GM19397 (cell line): Measurements from ENCODE around the gene CTSK.
"Not testable (repeated sequence)": the region's sequence is repeated elsewhere in the genome, so short reads cannot be mapped to it uniquely, and the experiment has no call there.

Experiments
- ATAC-seq: cut with Tn5 transposase; IDR thresholded peaks from one replicate; pipeline ENCODE4 v1.9.1; 2021; ENCODE audit warnings: mild to moderate bottlenecking, moderate library complexity; ENCODE audit not compliant: unreplicated experiment

The CTSK gene

DNA sequence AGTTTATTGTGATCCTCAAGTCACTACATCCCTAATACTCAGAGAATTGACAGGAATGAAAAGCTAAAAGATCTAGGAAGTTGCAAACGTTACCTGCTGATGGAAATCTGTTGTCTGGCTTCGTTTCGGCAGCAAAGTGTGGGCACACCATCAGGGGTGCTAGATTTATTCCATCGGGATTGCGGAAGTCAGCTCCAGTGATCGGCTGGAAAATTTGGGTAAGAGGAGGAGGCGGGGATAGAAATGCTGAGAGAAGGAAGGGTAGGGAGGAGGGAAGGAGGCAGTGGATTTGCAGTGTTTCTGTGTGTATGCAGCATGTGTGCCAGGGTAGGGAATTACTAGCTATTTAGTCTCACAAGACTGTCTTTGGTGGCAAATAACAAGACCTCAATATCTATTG lies at the start of gene CTSK:
Gene CTSK (minus strand): TSS at position 140 of the 400 bp plus-strand sequence. CDS start 1,455 bp downstream, outside the sequence.
- ATAC-seq: no peak

DNA sequence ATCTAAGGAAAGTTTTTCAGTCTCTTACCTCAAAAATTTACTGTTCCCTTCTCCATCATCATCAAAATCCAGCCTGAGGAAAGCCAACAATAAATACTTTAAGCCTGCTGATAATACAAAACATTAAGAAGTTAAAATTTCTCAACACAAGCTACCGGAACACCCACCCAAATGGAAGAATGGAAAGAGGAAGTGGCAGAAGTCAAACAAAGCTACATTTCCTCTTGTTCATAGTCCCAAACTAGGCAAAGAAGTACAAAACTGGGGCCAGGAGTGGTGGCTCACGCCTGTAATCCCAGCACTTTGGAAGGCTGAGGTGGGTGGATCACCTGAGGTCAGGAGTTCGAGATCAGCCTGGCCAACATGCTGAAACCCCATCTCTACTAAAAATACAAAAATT lies 44.7 kb upstream of the CTSK start:
- ATAC-seq: not testable (repeated sequence)

DNA sequence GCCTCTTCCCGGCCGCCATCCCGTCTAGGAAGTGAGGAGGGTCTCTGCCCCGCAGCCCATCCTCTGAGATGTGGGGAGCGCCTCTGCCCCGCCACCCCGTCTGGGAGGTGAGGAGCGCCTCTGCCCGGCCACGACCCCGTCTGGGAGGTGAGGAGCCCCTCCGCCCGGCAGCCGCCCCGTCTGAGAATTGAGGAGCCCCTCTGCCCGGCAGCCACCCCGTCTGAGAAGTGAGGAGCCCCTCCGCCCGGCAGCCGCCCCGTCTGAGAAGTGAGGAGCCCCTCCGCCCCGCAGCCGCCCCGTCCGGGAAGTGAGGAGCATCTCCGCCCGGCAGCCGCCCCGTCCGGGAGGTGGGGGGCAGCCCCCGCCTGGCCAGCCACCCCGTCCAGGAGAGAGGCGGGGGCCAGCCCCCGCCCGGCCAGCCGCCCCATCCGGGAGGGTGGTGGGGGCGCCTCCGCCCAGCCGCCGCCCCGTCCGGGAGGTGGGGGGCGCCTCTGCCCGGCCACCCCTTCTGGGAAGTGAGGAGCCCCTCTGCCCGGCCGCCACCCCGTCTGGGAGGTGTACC lies 42.8 kb upstream of the CTSK start:
- ATAC-seq: not testable (repeated sequence)

- no peak for ATAC-seq
Observed at GRCh38 chr1:150846473-150847146, 38.5 kb upstream of the CTSK start.

GRCh38 chr1:150843474-150843873 lies 35.4 kb upstream of the CTSK start:
- ATAC-seq: no peak

DNA sequence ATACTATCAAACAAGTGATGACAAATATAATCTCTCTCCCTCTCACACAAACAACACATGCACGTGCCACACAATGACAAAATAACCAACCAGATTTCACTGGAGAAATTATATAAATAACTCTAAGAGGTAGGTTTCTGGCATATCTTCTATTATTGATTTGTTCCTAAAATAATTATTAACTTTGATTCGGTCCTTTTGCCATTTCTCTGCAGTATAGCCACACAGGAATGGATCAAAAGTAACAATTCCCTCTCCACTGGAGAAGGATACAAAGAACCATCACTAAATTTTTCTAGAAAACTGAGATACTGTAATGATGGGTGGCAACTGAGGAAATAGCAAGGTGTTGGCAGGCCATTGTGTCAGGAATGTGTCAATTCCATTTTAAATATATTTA lies 34.9 kb upstream of the CTSK start:
- ATAC-seq: no peak

DNA sequence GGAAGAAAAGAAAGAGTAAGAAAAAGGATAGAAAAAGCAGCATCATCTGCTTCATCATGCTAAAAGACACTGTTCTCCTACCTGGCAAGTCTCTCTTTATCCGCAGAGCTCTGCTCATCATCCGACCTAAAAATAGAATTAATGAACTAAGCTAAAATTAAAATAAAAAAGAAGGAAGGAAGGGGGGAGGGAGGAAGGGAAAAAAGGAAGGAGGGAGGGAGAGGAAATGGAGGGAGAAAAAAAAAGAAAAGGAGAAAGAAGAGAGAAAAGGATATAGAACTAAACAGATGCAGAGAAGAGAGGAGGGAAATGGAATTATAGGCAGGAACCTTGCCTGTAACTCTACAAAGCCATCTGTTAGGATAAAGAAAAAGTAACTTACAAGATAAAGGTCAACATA lies 34.3 kb upstream of the CTSK start:
- ATAC-seq: no peak

- ATAC-seq: no peak
Observed at GRCh38 chr1:150841626-150842025, 33.6 kb upstream of the CTSK start.

GRCh38 chr1:150840850-150841249 lies 32.8 kb upstream of the CTSK start:
- ATAC-seq: not testable (repeated sequence)

- ATAC-seq: peak; percentile 89
Observed at GRCh38 chr1:150836129-150836773, 28.2 kb upstream of the CTSK start.

GRCh38 chr1:150833961-150834360 lies 25.9 kb upstream of the CTSK start:
- not testable (repeated sequence) for ATAC-seq

DNA sequence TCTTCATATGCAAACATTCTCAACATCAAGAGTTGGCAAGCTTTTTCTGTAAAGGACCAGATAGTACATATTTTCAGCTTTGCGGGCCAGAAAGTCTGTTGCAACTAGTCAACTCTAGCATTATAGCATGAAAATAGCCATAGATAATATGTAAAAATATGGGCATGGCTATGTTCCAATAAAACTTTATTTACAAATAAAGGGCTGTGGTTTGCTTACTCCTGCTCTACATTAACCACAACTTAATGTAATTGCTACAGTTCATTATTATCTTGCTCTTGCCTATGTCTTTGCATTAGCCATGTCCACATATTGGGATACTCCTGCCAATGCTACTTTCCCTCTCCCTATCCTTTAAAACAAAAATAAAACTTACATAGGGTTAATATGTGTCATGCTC lies 24.5 kb upstream of the CTSK start:
- no peak for ATAC-seq

DNA sequence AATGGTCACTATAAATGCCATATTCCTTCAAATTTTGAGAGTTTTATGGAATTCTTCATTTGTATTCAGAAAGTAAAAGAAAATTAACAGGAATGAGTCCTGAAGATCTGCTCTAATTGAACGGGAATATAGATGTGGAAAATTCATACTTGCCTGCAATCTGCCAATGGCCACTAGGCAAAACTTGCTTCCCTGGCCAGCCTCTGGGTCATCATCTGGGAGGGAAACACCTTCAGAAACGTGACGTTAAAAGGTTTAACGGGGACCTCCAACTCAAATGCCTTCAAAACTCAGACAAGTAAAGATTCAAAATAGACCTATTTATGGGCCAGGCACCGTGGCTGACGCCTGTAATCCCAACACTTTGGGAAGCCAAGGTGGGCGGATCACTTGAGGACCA lies 21.7 kb upstream of the CTSK start:
- ATAC-seq: no peak

- ATAC-seq: no peak
Observed at GRCh38 chr1:150826299-150826698, 18.2 kb upstream of the CTSK start.

DNA sequence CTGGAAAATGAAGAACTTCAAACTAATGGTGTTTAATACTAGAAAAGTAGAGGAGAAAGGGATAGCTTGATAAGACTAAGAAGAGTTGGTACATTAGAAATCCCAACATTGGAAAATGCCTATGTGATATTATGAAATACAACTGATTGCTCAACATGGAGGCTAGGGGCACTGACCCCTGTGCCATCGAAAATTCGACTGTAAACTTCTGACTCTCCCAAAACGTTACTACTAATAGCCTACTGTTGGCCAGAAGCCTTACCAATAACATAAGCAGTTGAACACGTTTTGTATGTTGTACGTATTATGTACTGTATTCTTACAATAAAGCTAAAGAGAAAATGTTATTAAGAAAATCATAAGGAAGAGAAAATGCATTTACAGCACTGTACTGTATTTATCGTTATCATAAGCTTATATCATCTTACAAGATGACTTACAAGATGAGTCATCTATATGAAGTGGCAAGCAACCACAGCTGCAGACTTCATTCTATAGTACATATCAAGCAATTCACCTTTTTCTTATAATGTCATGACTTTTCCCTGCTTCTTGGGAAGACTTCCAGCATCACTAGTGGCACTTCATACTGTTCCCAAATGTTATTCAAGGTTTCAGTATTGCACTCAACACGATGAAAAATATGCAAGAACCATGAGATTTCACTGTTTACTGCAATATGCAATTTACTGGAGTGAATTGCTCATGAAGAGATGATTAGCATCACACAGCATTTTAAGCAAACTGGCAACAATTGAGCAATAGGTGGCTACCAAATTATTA lies 12.9 kb upstream of the CTSK start:
- ATAC-seq: no peak

DNA sequence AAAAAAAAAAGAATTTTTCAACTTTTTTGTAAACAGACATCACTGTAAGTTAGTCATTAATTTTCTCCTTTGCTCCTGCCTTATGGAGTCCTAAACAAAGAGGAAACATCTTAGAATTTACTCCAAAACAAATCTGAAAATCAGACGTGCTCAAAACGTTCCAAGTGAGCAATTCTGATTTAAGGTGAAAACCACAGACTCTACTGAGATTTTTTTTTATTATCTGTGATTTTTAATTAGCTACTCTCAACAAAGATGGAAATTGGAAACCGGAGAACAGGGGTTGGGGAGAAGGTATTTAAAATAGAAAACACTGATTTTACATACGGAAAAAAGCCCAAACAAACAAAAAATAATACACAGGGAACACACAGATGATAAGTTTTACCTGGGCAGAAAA lies 7.8 kb upstream of the CTSK start:
- no peak for ATAC-seq

DNA sequence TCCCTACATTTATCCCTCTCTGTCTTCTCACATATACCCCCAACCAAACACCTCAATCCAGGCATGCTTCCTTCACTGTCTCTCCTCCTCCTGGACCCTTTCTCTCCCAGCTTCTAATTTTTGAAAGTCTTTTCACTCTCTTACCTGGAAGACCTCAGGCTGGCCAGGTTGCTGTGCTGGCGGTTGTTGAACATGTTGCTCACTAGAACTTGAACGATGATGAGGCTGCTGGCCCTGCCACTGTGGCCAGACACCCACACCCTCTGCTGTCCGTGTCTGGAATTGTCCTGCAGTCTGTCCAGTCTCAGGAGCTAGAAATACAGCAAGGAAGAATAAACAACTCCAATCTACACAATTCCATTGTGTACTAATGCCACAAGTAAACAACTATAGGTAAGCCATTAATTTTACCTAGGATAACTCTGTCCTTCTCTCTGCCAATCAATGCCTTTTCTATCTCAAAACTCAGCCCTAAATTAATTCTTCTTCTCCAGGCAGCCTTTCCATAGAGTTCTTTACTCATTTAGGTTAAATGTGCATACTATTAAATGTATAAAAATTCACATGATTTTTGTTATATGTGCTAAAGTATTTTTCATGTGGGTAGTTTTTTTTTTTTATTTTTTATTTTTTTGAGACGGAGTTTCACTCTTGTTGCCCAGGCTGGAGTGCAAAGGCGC lies 5.1 kb upstream of the CTSK start:
- ATAC-seq: no peak

GRCh38 chr1:150810958-150811659 lies 3.0 kb upstream of the CTSK start:
- no peak for ATAC-seq

GRCh38 chr1:150809651-150810050 lies 1.6 kb upstream of the CTSK start:
- no peak for ATAC-seq

DNA sequence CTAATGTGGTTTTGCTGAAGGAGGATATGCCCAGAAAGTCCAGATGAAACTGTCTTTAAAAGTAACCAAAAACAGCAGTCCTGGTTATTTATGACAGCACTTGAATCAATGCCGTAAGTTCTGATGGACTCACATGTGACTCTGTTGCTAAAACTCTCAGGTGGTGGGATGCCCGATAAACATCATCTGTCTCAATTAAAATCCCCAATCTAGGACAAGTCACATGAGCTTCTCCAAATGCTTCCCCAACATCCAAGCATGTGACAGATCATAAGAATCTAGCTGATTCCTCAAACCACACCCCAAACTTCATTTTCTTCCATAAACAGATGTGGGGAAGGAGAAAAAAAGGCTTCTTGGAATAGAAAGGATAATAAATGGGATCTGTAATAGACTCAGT lies 786 bp upstream of the CTSK start:
- no peak for ATAC-seq
